ENCODE data around the gene ITIH4. TPM values are rescaled to one million over a fixed set of nuclear protein-coding genes. Genes with fewer than 3 reads are reported as not detected.

The ITIH4 gene
- total RNA-seq, 2 donors from 2014 or later: 50.6 to 51.4 TPM

GRCh38 chr3:52827866-52828376, 2.6 kb downstream of the ITIH4 start:
- DNase-seq (ENCODE audit: low spot score) (no peak), ATAC-seq (ENCODE audit: insufficient number of reproducible peaks, low FRiP score, low read depth) (no peak)
- H3K4me1 ChIP-seq (ENCODE audit: control insufficient read depth in 1 of 2, low read depth in 2 of 2): peaks cover 24 to 40% of the 10 kb centered on the region in 2 donors
- TF ChIP-seq CTCF (IDR thresholded peaks at IDR 0.05): no peak
- H3K27ac ChIP-seq: no peak overlapping the region
- no peak overlapping the region for H3K4me3 ChIP-seq
- H3K36me3 ChIP-seq: peaks cover 10% of the 10 kb centered on the region
- H3K27me3 ChIP-seq (replicated peaks; ENCODE audit: insufficient read depth): no peaks in the 10 kb centered on the region
- H3K9me3 ChIP-seq: no peaks in the 10 kb centered on the region

- Histone ChIP-seq H3K4me1 (ENCODE audit: control insufficient read depth in 1 of 2, low read depth in 2 of 2) (peaks cover 21 to 35% of the 10 kb centered on the region in 2 donors), H3K4me3 (no peak overlapping the region), H3K9me3 (no peaks in the 10 kb centered on the region), H3K27ac (no peak overlapping the region), H3K36me3 (peaks cover 12% of the 10 kb centered on the region), H3K27me3 (replicated peaks; ENCODE audit: insufficient read depth) (no peaks in the 10 kb centered on the region)
- ATAC-seq (ENCODE audit: insufficient number of reproducible peaks, low FRiP score, low read depth) (no peak), DNase-seq (ENCODE audit: low spot score) (no peak)
- no peak for TF ChIP-seq CTCF (IDR thresholded peaks at IDR 0.05)
These were observed 3.0 kb downstream of the ITIH4 start for GRCh38 chr3:52827441-52827840.

- Histone ChIP-seq H3K27me3 (replicated peaks; ENCODE audit: insufficient read depth) (no peaks in the 10 kb centered on the region), H3K4me3 (no peak overlapping the region), H3K4me1 (ENCODE audit: control insufficient read depth in 1 of 2, low read depth in 2 of 2) (peaks cover 0 to under 1% of the 10 kb centered on the region in 2 donors), H3K27ac (no peak overlapping the region), H3K36me3 (peaks cover 12% of the 10 kb centered on the region), H3K9me3 (no peaks in the 10 kb centered on the region)
- DNase-seq (ENCODE audit: low spot score): no peak
- no peak for ATAC-seq (ENCODE audit: insufficient number of reproducible peaks, low FRiP score, low read depth)
- TF ChIP-seq CTCF (IDR thresholded peaks at IDR 0.05): no peak
These were observed 6.4 kb downstream of the ITIH4 start for GRCh38 chr3:52824037-52824436.

- Histone ChIP-seq H3K36me3 (peaks cover 12% of the 10 kb centered on the region), H3K27me3 (replicated peaks; ENCODE audit: insufficient read depth) (no peaks in the 10 kb centered on the region), H3K9me3 (no peaks in the 10 kb centered on the region), H3K4me3 (no peak overlapping the region), H3K4me1 (ENCODE audit: control insufficient read depth in 1 of 2, low read depth in 2 of 2) (no peaks in the 10 kb centered on the region), H3K27ac (no peak overlapping the region)
- no peak for DNase-seq (ENCODE audit: low spot score)
- no peak for TF ChIP-seq CTCF (IDR thresholded peaks at IDR 0.05)
- ATAC-seq (ENCODE audit: insufficient number of reproducible peaks, low FRiP score, low read depth): no peak
These were observed 8.1 kb downstream of the ITIH4 start for GRCh38 chr3:52822363-52822762.

GRCh38 chr3:52820736-52821135, 9.7 kb downstream of the ITIH4 start:
- Histone ChIP-seq H3K4me1 (ENCODE audit: control insufficient read depth in 1 of 2, low read depth in 2 of 2) (no peaks in the 10 kb centered on the region), H3K36me3 (peaks cover 8% of the 10 kb centered on the region), H3K27ac (no peak overlapping the region), H3K4me3 (no peak overlapping the region), H3K9me3 (no peaks in the 10 kb centered on the region), H3K27me3 (replicated peaks; ENCODE audit: insufficient read depth) (no peaks in the 10 kb centered on the region)
- DNase-seq (ENCODE audit: low spot score) (no peak), ATAC-seq (ENCODE audit: insufficient number of reproducible peaks, low FRiP score, low read depth) (no peak)
- peak; percentile 27 for TF ChIP-seq CTCF (IDR thresholded peaks at IDR 0.05)

Measured in thoracic aorta (tissue), 2 donors.